GM12878 (cell line): ENCODE data around the gene RNF130. TPM values are rescaled to one million over a fixed set of nuclear protein-coding genes. Genes with fewer than 3 reads are reported as not detected.

Source experiments
- ATAC-seq: fragments of 200-7000 bp; cut with Tn5 transposase; 3 replicates; pipeline ENCODE4 v1.9.1; 2020; ENCODE audit warnings: mild to moderate bottlenecking, moderate library complexity
- BruUV-seq: library from RNA; stranded (reverse); fragments of 400-500 nt; replicated peaks from 2 replicates; lab custom pipeline; 2021; lab: Mats Ljungman, UMichigan
- CTCF ChIA-PET: fragments of 300-600 bp; sonication (Branson Sonifier 250); formaldehyde crosslinking; extraction: SDS; loops from one replicate; lab custom pipeline; 2021; ENCODE audit warnings: inconsistent platforms; lab: Yijun Ruan, JAX
- POLR2A ChIA-PET: fragments of 350-600 bp; formaldehyde crosslinking; extraction: SDS; loops from one replicate; lab custom pipeline; 2021; ENCODE audit warnings: inconsistent platforms; lab: Charles Lee
- RAD21 ChIA-PET: fragments of 300-600 bp; sonication (Branson Sonifier 250); formaldehyde crosslinking; loops from one replicate; lab custom pipeline; 2023; ENCODE audit warnings: antibody characterized with exemption; ENCODE audit not compliant: unreplicated experiment; lab: Charles Lee
- SMC1A ChIA-PET: fragments of 300-600 bp; sonication (Branson Sonifier 250); formaldehyde crosslinking; loops from one replicate; lab custom pipeline; 2023; ENCODE audit not compliant: unreplicated experiment, uncharacterized antibody; lab: Charles Lee
- DNase-seq: peaks from one replicate; pipeline ENCODE4 v3.0.0-alpha.2; 2011; ENCODE audit warnings: low read depth, low spot score
- FAIRE-seq: peaks from 3 replicates; lab custom pipeline; 2011; peaks lifted over from hg19 to GRCh38; lab: Jason Lieb, UNC
- H2AFZ ChIP-seq: 2 replicates; pipeline ENCODE4 v1.6.0; 2011; ENCODE audit warnings: low read depth, low read length, control low read depth; ENCODE audit not compliant: control insufficient read depth
- H3K27ac ChIP-seq: 2 replicates; pipeline ENCODE4 v1.5.1; 2011; ENCODE audit warnings: control low read depth; ENCODE audit not compliant: control insufficient read depth, insufficient read depth
- H3K27me3 ChIP-seq, 2 experiments: replicated peaks in 1 of 2; 2 replicates each; pipeline versions ENCODE4 v1.6.0 to v1.6.1; 2011; ENCODE audit warnings: low read length in 1 of 2; ENCODE audit not compliant: control insufficient read depth in 2 of 2, insufficient read depth in 2 of 2
- H3K36me3 ChIP-seq, 2 experiments: 2 replicates each; pipeline ENCODE4 v1.5.1; 2011; ENCODE audit warnings: low read length in 1 of 2; ENCODE audit not compliant: control insufficient read depth in 2 of 2, insufficient read depth in 2 of 2
- H3K4me1 ChIP-seq: 2 replicates; pipeline ENCODE4 v1.6.1; 2011; ENCODE audit warnings: mild to moderate bottlenecking, low read length, moderate library complexity, mixed read lengths; ENCODE audit not compliant: control insufficient read depth, insufficient read depth
- H3K4me2 ChIP-seq: 2 replicates; pipeline ENCODE4 v1.6.0; 2011; ENCODE audit warnings: control low read depth; ENCODE audit not compliant: control insufficient read depth, insufficient read depth
- H3K4me3 ChIP-seq: fragments of 200-600 bp; sonication (generic); 2 replicates; pipeline ENCODE4 v1.5.1; 2016
- H3K79me2 ChIP-seq: 2 replicates; pipeline ENCODE4 v1.6.0; 2011; ENCODE audit warnings: low read length; ENCODE audit not compliant: control insufficient read depth, insufficient read depth
- H3K9ac ChIP-seq: 2 replicates; pipeline ENCODE4 v1.8.0; 2011; ENCODE audit warnings: low read length, control low read depth, mixed read lengths; ENCODE audit not compliant: control insufficient read depth, insufficient read depth
- H3K9me3 ChIP-seq: replicated peaks from 3 replicates; pipeline ENCODE4 v1.5.1; 2011; ENCODE audit warnings: mild to moderate bottlenecking, low read length; ENCODE audit not compliant: control insufficient read depth, insufficient read depth
- H4K20me1 ChIP-seq: 2 replicates; pipeline ENCODE4 v1.6.0; 2011; ENCODE audit not compliant: control insufficient read depth, insufficient read depth
- BMI1 ChIP-seq: fragments of 450-650 bp; IDR thresholded peaks from 2 replicates; pipeline ENCODE4 v1.6.1; 2016; ENCODE audit warnings: mild to moderate bottlenecking, moderate library complexity, borderline replicate concordance
- CBFB ChIP-seq: IDR thresholded peaks from 2 replicates; pipeline ENCODE4 v1.6.1; 2016; ENCODE audit warnings: antibody characterized with exemption, low read depth
- CEBPB ChIP-seq, 2 experiments: fragments of 150-350 bp in 1 of 2; IDR thresholded peaks; 2 replicates each; pipeline ENCODE4 v1.6.1; 2012 to 2014; ENCODE audit warnings: low read depth in 2 of 2, low read length in 2 of 2, borderline replicate concordance in 1 of 2, inconsistent platforms in 1 of 2
- EP300 ChIP-seq, 2 experiments: fragments of 150-350 bp in 1 of 2; IDR thresholded peaks; 2 replicates each; pipeline ENCODE4 v1.6.1; 2011 to 2012; ENCODE audit warnings: low read depth in 2 of 2, low read length in 2 of 2, borderline replicate concordance in 1 of 2, improper control_type of control experiment in 1 of 2, inconsistent platforms in 1 of 2; ENCODE audit not compliant: control insufficient read depth in 1 of 2
- GATAD2B ChIP-seq: fragments of 450-650 bp; conservative IDR thresholded peaks from 2 replicates; pipeline ENCODE4 v1.6.1; 2017; ENCODE audit warnings: low read depth, mild to moderate bottlenecking, moderate library complexity
- MEF2A ChIP-seq: IDR thresholded peaks from 2 replicates; pipeline ENCODE4 v1.6.1; 2011; ENCODE audit warnings: low read depth, mild to moderate bottlenecking, low read length, moderate library complexity; ENCODE audit not compliant: insufficient read depth
- RUNX3 ChIP-seq: IDR thresholded peaks from 2 replicates; pipeline ENCODE4 v1.6.1; 2012; ENCODE audit warnings: low read length, inconsistent platforms
- SMAD5 ChIP-seq: IDR thresholded peaks from 2 replicates; pipeline ENCODE4 v1.6.1; 2016; ENCODE audit warnings: antibody characterized with exemption, low read depth
- TCF3 ChIP-seq: IDR thresholded peaks from 2 replicates; pipeline ENCODE4 v1.6.1; 2012; ENCODE audit warnings: low read depth, mild to moderate bottlenecking, low read length, borderline replicate concordance; ENCODE audit not compliant: insufficient read depth
- WGBS: methylation state at CpG from one replicate; pipeline ENCODE4 v1.1.6; 2016; ENCODE audit warnings: low lambda C conversion rate; ENCODE audit not compliant: insufficient replicate concordance, insufficient coverage; ENCODE audit errors: missing lambda C conversion rate; 5-methylcytosine and 5-hydroxymethylcytosine counted together
- in situ Hi-C: fragments of 300-500 bp; cut with MboI; formaldehyde crosslinking; loops from 9 replicates; pipeline ENCODE4 v1.14.3; 2018; ENCODE audit warnings: mixed read lengths
- intact Hi-C: fragments of 100-400 bp; cut with micrococcal nuclease; formaldehyde crosslinking; loops from one replicate; pipeline ENCODE4 v1.14.2; 2022; ENCODE audit not compliant: unreplicated experiment
- polyA plus RNA-seq, 11 experiments: library from polyadenylated mRNA; depleted of rRNA in 4 of 11; unstranded in 6 of 11; stranded (reverse) in 5 of 11; fragments of >200 nt; fragmentation: Nextera tagmentation in 4 of 11; fragmentation: Illumina TruSeq in 1 of 11; extraction: Ambion mirVana in 4 of 11; extraction: Trizol in 1 of 11; gene quantifications; 1 replicate in 1 of 11; 2 replicates in 10 of 11; pipeline versions ENCODE4 v1.2.1 to v1.2.3, GENCODE V29; 2011 to 2016; ENCODE audit warnings: inconsistent platforms in 2 of 11, missing spikeins in 2 of 11, low read depth in 1 of 11
- total RNA-seq, 4 experiments: library from RNA; depleted of rRNA in 3 of 4; stranded (reverse); fragments of >200 nt in 3 of 4; fragmentation: Illumina TruSeq in 1 of 4; extraction: Trizol in 1 of 4; gene quantifications; 2 replicates each; pipeline versions ENCODE4 v1.2.1 to v1.2.3, GENCODE V29; 2013 to 2021
- TF ChIP-seq, protein P1 (sequence below): IDR thresholded peaks from 2 replicates; pipeline ENCODE4 v1.6.1; 2012; ENCODE audit warnings: improper control_type of control experiment, low read depth, low read length; ENCODE audit not compliant: insufficient replicate concordance

Gene RNF130
- total and polyA plus RNA-seq, 10 of the 15 experiments (the other 5 are each of a cell fraction or from before 2014, with no cell fraction given), result 0.04 to 0.36 (median 0.11) TPM; not detected in 1

DNA sequence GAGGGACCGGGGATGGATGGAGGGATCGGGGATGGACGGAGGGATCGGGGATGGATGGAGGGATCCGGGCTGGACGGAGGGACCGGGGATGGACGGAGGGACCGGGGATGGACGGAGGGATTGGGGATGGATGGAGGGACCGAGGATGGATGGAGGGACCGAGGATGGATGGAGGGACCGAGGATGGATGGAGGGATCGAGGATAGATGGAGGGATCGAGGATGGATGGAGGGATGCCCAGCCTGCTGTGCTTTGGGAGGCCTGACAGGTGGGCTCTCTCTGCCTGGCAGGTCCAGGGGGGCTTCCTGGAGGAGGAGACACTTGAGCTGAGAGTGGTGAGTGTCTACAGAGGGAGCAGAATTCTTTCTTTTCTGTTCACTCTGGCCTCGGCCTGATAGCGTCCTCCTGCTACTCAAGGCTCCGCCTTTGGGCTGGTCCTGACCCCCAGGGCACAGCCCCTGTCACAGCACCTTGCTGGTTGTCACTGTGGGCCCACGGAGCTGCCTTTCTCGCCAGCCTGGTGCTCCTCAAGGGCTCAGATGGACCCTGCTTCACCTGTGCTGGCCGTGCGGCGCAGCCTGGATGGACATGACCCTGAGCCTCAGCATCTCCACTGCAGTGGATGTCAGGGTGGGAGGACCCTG is 42.2 kb upstream of the RNF130 start:
- H3K79me2 ChIP-seq, result no peaks in the 10 kb centered on the region
- no peak overlapping the region for H3K27ac ChIP-seq
- ChIA-PET RAD21 (no interaction called here), CTCF (no interaction called here), POLR2A (no interaction called here), SMC1A (no interaction called here)
- no peak for DNase-seq
- no peaks in the 10 kb centered on the region for H3K36me3 ChIP-seq
- no peaks in the 10 kb centered on the region for H3K27me3 ChIP-seq
- ATAC-seq, result no peak
- intact Hi-C loops, result no loop called here
- BruUV-seq, result no TSS peak
- no peak overlapping the region for H2AFZ ChIP-seq
- FAIRE-seq, result no peak
- H3K4me3 ChIP-seq, result no peak overlapping the region
- 61% methylated on average over 18 of the region's 23 CpGs for WGBS
- H3K4me2 ChIP-seq, result no peak overlapping the region
- H3K9me3 ChIP-seq, result no peaks in the 10 kb centered on the region
- H3K9ac ChIP-seq, result no peak overlapping the region
- in situ Hi-C loops, result no loop called here
- TF ChIP-seq TCF3, result no peak
- TF ChIP-seq, all 136 proteins: peak for 0
- H3K4me1 ChIP-seq, result no peaks in the 10 kb centered on the region
- no peaks in the 10 kb centered on the region for H4K20me1 ChIP-seq

- ATAC-seq (no peak), FAIRE-seq (no peak), DNase-seq (no peak)
- ChIA-PET CTCF (no interaction called here), POLR2A (no interaction called here), RAD21 (no interaction called here), SMC1A (no interaction called here)
- BruUV-seq, result no TSS peak
- Histone ChIP-seq H2AFZ (no peak overlapping the region), H3K4me3 (no peak overlapping the region), H3K79me2 (no peaks in the 10 kb centered on the region), H3K27ac (no peak overlapping the region), H3K27me3 (no peaks in the 10 kb centered on the region), H3K9ac (no peak overlapping the region), H4K20me1 (no peaks in the 10 kb centered on the region), H3K9me3 (no peaks in the 10 kb centered on the region; the same call in 2 of the 3 replicates), H3K4me2 (no peak overlapping the region), H3K36me3 (no peaks in the 10 kb centered on the region), H3K4me1 (no peaks in the 10 kb centered on the region)
- intact Hi-C loops (no loop called here), in situ Hi-C loops (no loop called here)
- 58% methylated on average over 14 of the region's 15 CpGs for WGBS
- TF ChIP-seq, protein P1, sequence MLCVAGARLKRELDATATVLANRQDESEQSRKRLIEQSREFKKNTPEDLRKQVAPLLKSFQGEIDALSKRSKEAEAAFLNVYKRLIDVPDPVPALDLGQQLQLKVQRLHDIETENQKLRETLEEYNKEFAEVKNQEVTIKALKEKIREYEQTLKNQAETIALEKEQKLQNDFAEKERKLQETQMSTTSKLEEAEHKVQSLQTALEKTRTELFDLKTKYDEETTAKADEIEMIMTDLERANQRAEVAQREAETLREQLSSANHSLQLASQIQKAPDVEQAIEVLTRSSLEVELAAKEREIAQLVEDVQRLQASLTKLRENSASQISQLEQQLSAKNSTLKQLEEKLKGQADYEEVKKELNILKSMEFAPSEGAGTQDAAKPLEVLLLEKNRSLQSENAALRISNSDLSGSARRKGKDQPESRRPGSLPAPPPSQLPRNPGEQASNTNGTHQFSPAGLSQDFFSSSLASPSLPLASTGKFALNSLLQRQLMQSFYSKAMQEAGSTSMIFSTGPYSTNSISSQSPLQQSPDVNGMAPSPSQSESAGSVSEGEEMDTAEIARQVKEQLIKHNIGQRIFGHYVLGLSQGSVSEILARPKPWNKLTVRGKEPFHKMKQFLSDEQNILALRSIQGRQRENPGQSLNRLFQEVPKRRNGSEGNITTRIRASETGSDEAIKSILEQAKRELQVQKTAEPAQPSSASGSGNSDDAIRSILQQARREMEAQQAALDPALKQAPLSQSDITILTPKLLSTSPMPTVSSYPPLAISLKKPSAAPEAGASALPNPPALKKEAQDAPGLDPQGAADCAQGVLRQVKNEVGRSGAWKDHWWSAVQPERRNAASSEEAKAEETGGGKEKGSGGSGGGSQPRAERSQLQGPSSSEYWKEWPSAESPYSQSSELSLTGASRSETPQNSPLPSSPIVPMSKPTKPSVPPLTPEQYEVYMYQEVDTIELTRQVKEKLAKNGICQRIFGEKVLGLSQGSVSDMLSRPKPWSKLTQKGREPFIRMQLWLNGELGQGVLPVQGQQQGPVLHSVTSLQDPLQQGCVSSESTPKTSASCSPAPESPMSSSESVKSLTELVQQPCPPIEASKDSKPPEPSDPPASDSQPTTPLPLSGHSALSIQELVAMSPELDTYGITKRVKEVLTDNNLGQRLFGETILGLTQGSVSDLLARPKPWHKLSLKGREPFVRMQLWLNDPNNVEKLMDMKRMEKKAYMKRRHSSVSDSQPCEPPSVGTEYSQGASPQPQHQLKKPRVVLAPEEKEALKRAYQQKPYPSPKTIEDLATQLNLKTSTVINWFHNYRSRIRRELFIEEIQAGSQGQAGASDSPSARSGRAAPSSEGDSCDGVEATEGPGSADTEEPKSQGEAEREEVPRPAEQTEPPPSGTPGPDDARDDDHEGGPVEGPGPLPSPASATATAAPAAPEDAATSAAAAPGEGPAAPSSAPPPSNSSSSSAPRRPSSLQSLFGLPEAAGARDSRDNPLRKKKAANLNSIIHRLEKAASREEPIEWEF, result no peak
- no peak for TF ChIP-seq CBFB
- TF ChIP-seq GATAD2B, result no peak
- no peak for TF ChIP-seq MEF2A
- TF ChIP-seq RUNX3, result no peak
- TF ChIP-seq SMAD5, result no peak
- no peak for TF ChIP-seq BMI1
- no peak for TF ChIP-seq CEBPB (IDR thresholded peaks at IDR 0.05; ENCODE audit: borderline replicate concordance in 1 of 2, low read depth in 2 of 2, low read length in 2 of 2)
- TF ChIP-seq EP300 (IDR thresholded peaks at IDR 0.05; ENCODE audit: borderline replicate concordance in 1 of 2, control insufficient read depth in 1 of 2, low read depth in 2 of 2, low read length in 2 of 2), result no peak
Measured at GRCh38 chr5:180112181-180112861, 40.8 kb upstream of the RNF130 start.
